Measurements from ENCODE around the gene NSMCE4A.
"Not testable (repeated sequence)": the region's sequence is repeated elsewhere in the genome, so short reads cannot be mapped to it uniquely, and the experiment has no call there.

The NSMCE4A gene, protein sequence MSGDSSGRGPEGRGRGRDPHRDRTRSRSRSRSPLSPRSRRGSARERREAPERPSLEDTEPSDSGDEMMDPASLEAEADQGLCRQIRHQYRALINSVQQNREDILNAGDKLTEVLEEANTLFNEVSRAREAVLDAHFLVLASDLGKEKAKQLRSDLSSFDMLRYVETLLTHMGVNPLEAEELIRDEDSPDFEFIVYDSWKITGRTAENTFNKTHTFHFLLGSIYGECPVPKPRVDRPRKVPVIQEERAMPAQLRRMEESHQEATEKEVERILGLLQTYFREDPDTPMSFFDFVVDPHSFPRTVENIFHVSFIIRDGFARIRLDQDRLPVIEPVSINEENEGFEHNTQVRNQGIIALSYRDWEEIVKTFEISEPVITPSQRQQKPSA

DNA sequence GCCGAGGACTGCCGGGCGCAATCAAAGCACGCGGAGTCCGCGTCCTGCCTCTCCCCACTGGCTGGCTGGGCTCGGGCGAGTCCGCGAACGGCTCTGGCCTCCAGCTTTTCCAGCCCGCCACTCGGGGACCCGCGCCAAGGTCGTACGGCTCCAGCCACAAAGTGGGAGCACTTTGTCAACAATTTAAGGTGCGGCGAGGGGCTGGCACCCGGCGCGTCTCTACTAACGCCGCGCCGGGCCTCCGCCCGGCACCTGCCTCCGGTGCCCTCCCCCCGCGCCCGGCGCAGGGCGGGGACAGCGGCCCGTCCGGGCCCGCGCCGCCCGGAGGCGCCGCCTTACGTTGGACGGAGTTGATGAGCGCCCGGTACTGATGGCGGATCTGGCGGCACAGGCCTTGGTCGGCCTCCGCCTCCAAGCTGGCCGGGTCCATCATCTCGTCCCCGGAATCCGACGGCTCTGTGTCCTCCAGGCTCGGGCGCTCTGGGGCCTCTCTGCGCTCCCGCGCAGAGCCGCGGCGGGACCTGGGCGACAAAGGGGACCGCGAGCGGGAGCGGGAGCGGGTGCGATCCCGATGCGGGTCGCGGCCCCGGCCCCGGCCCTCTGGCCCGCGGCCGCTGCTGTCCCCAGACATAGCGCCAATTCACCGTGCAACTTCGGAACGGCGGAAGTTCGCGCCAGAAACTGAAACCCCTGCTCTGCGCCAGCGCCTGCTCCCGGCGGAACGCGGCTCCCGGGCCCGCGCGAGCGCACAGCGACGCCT, at the start of gene NSMCE4A:
TSS of gene NSMCE4A (minus strand) at position 683 of the 760 bp plus-strand sequence. CDS start at position 631, 52 bp downstream.
- peak; percentile 46 for DNase-seq (ENCODE audit: low read depth, low spot score)

DNA sequence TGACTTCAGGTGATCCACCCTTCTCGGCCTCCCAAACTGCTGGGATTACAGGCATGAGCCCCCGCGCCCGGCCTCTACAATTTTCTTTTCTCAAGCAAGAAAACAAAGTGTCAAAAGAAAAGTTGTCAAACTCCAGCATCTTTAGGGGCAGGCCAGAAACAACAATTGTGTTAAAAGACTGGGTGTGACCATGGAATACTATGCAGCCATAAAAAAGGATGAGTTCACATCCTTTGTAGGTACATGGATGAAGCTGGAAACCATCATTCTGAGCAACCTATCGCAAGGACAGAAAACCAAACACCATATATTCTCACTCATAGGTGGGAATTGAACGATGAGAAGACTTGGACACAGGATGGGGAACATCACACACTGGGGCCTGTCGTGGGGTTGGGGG, 48.2 kb upstream of the NSMCE4A start:
- not testable (repeated sequence) for DNase-seq (ENCODE audit: low read depth, low spot score)

GRCh38 chr10:122022276-122022675, 47.3 kb upstream of the NSMCE4A start:
- DNase-seq (ENCODE audit: low read depth, low spot score) = no peak

- no peak for DNase-seq (ENCODE audit: low read depth, low spot score)
Observed at GRCh38 chr10:122021828-122022227, 46.8 kb upstream of the NSMCE4A start.

DNA sequence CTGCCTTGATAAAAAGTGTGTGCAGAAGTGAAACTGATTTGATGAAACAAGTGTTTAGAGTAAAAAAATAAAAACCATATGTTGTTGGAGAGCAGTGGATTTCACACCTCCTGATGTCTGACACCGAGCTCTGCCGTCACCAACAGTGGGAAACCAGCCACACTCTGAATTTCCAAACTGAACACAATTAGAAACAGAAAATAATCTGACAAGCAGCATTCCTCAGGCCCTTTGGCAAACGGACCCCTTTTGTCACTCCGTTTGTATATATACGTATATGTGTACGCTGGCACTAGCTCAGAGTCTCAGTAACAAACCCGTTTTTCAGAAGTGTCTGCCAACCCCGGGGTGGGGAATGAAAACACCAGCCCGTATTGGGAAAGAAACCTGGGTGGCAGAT, 46.4 kb upstream of the NSMCE4A start:
- no peak for DNase-seq (ENCODE audit: low read depth, low spot score)

DNA sequence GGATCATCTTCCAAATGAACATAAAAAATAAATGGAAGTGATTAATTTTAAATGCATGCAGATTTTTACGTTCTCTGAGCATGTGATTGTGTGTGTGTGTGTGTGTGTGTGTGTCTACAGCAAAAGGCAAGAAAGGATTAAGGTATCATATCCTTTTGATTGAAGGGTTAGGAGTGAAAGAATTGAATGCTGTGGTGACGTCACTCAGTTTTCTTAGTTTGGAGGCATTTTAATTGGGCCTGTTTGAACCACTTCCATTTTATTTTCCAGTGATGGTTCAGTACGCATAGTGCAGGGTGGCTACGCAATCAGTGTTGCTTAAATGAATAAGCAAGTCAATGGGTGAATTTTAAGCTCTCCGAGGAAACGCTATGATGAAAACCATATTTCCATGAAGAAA, 45.2 kb upstream of the NSMCE4A start:
- no peak for DNase-seq (ENCODE audit: low read depth, low spot score)

- no peak for DNase-seq (ENCODE audit: low read depth, low spot score)
Observed at GRCh38 chr10:122019414-122019975, 44.5 kb upstream of the NSMCE4A start.

DNA sequence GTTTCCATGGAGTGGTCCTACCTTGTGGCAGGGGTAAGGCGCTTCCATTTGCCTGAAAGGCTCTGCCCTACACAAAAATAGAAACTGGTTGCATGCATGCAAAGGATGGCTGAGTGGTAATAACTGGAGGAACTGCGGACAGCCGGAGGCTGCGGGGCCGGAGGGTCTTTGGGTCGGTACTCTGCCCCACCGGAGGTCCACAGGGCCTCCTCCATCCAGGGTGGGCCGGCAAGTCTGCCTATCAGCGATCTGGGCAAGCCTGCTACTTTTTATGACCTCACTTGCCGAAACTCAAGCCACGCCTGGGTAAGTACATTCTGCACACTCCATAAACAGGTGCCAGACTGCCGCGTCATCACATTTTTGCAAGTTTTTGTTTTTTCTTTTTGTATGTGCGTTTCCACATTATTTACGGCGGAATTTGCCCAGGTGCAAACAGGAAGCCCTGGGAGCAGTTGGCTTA, 44.0 kb upstream of the NSMCE4A start:
- DNase-seq (ENCODE audit: low read depth, low spot score) = no peak

- no peak for DNase-seq (ENCODE audit: low read depth, low spot score)
Observed at GRCh38 chr10:122018491-122018890, 43.5 kb upstream of the NSMCE4A start.

GRCh38 chr10:122017926-122018325, 42.9 kb upstream of the NSMCE4A start:
- DNase-seq (ENCODE audit: low read depth, low spot score) = not testable (repeated sequence)

- DNase-seq (ENCODE audit: low read depth, low spot score) = no peak
Observed at GRCh38 chr10:122014652-122015248, 39.7 kb upstream of the NSMCE4A start.

DNA sequence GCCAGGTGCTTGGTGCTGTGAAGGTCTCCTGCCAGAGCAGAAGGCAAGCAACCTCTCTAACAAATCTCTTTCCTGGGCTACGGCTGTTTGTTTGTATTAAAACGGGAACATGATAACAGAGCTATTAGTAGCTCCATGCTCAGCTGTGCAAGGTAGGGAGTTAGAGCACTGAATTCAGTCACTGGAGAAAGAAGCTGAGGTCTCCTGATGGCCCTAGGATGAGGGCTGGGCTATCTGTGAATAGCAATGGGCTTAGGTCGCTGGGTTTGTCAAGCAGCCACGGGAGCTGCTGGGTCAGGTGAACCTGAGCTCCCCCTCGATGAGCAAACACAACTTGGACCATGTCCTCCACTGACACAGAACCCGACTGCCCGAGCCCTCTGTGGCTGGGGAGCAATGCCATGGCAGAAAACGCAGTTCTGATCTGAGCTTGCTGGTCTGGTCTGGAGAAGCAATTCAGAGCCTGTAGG, 38.3 kb upstream of the NSMCE4A start:
- no peak for DNase-seq (ENCODE audit: low read depth, low spot score)

GRCh38 chr10:122012731-122013130, 37.7 kb upstream of the NSMCE4A start:
- no peak for DNase-seq (ENCODE audit: low read depth, low spot score)

DNA sequence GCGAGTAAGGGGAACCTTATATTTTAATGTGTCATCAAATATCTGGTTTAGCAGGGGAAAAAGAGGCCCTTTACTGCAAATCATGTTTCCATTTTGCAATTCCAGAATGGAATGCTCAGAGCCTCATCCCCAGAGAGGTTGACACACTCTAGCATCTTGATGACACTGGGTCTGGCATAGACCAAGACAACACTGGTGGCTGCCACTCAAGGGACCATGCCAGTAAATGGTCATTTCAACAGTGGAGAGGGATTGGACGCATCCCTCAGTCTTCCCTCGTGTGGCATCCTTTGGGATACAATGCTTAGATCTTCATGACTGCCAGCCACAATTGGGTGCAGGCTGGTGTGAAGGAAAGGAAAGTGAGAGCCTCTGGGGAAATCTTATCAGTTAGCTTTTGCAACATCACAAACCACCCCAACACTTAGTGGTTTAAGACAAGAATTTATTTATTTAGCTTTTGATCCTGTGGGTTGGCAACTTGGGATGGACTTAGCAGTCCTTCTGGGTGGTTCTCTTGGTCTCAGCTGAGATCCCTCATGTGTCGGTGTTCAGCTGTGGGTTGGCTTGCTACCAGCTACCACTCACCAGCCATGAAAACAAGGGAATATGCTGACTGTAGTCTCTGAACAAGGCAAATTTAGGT, 35.5 kb upstream of the NSMCE4A start:
- DNase-seq (ENCODE audit: low read depth, low spot score) = no peak

- DNase-seq (ENCODE audit: low read depth, low spot score) = no peak
Observed at GRCh38 chr10:122007415-122007814, 32.4 kb upstream of the NSMCE4A start.

- no peak for DNase-seq (ENCODE audit: low read depth, low spot score)
Observed at GRCh38 chr10:122001698-122002097, 26.7 kb upstream of the NSMCE4A start.

- DNase-seq (ENCODE audit: low read depth, low spot score) = no peak
Observed at GRCh38 chr10:121999301-121999700, 24.3 kb upstream of the NSMCE4A start.

DNA sequence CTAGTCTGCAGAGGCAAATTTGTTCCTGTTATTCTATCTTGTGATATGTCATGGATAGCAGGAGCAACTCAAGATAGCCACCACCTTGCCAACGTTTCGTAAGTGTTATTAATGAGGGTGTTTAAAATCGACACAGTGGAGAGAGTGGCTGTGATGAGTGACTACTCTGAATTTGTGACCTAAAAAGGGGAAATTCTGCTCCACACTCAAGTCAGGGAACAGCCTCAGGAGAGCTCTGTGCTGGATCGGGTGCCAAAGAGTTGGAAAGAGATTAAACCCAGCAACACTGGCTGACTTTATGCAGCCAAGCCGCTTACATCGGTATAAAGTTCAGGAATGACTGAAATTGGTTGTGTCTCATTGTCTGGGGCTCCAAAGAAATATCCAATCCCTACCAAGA, 23.4 kb upstream of the NSMCE4A start:
- DNase-seq (ENCODE audit: low read depth, low spot score) = no peak

- no peak for DNase-seq (ENCODE audit: low read depth, low spot score)
Observed at GRCh38 chr10:121994429-121994941, 19.5 kb upstream of the NSMCE4A start.

DNA sequence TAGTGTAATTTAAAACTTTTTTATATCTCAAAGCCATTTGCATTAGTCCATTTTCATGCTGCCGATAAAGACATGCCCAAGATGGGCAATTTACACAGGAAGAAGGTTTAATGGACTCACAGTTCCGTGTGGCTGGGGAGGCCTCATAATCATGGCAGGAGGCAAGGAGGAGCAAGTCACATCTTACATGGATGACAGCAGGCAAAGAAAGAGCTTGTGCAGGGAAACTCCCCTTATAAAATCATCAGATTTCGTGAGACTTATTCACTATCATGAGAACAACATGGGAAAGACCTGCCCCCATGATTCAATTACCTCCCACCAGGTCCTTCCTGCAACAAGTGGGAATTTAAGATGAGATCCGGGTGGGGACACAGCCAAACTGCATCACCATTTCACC, 16.7 kb upstream of the NSMCE4A start:
- not testable (repeated sequence) for DNase-seq (ENCODE audit: low read depth, low spot score)

DNA sequence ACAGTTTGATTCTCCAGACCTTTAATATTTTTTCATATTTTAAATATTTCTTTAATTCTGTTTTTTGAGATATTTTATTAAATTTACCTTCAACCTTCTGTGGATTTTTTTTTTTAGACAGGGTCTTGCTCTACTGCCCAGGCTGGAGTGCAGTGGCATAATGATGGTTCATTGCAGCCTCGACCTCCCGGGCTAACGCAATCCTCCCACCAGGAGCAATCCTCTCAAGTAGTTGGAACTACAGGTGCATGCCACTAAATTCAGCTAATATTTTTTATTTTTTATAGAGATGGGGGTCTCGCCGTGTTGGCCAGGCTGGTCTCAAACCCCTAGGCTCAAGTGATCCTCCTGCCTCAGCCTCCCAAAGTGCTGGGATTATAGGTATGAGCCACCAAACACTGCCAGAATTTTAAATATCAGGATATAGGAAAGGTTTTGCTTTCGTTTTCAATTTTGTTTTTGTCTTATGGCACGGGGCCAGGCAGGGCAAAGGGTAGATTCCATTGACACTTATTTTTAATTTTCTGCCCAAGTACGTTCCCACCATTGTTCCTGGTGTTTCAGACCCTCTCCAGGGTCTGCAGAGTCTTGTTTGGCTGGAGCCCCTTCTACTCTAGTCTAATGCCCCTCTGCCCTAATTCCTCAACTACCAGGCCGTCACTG, 15.1 kb upstream of the NSMCE4A start:
- DNase-seq (ENCODE audit: low read depth, low spot score) = no peak

Measured in activated CD4-positive, CD25-positive, alpha-beta regulatory T cell treated with anti-CD3 and anti-CD28 coated beads, Interleukin-2, amount 50 U/mL, for 16 hours (primary cell).